Activated T-helper 1 cell treated with anti-CD3 and anti-CD28 coated beads, Interleukin-12 subunit alpha, Interleukin-12 subunit beta, Interleukin-2, Interleukin-4 antibody, amounts not matched to agents 30 ng/mL and 10 ng/mL and 1 ng/mL, durations not matched to agents 14 hours and 24 hours and 36 hours (primary cell): ENCODE results near the gene CHSY1. TPM values are rescaled to one million over a fixed set of nuclear protein-coding genes. Genes with fewer than 3 reads are reported as not detected.
A peak's percentile ranks its signal among the peaks of the same experiment; 100 is the strongest.
"Not testable (repeated sequence)": the region's sequence is repeated elsewhere in the genome, so short reads cannot be mapped to it uniquely, and the experiment has no call there.

Experiments
- DNase-seq: peaks from one replicate; pipeline ENCODE4 v3.0.0; 2021; ENCODE audit warnings: low spot score
- H3K27ac Mint-ChIP-seq: one replicate; pipeline ENCODE4 v1.8.0; 2021; ENCODE audit warnings: mild to moderate bottlenecking, mixed read lengths
- H3K27me3 Mint-ChIP-seq: one replicate; pipeline ENCODE4 v1.8.0; 2022; ENCODE audit warnings: mild to moderate bottlenecking, moderate library complexity, mixed read lengths; ENCODE audit not compliant: insufficient read depth
- H3K36me3 Mint-ChIP-seq: one replicate; pipeline ENCODE4 v1.8.0; 2021; ENCODE audit warnings: low read depth, mixed read lengths
- H3K4me1 Mint-ChIP-seq: one replicate; pipeline ENCODE4 v1.8.0; 2021; ENCODE audit warnings: low read depth, mixed read lengths
- H3K4me3 Mint-ChIP-seq: one replicate; pipeline ENCODE4 v1.8.0; 2021; ENCODE audit warnings: mild to moderate bottlenecking, moderate library complexity, mixed read lengths
- H3K9me3 Mint-ChIP-seq: one replicate; pipeline ENCODE4 v1.8.0; 2021; ENCODE audit warnings: mixed read lengths
- intact Hi-C: fragments of 100-400 bp; cut with micrococcal nuclease; formaldehyde crosslinking; loops from one replicate; pipeline ENCODE4 v1.15.1; 2024
- total RNA-seq: library from RNA; stranded (reverse); gene quantifications from 2 replicates; pipeline ENCODE4 v1.2.3, GENCODE V29; 2022

The CHSY1 gene
- total RNA-seq, 1 donor from 2014 or later, result 76.3 TPM

DNA sequence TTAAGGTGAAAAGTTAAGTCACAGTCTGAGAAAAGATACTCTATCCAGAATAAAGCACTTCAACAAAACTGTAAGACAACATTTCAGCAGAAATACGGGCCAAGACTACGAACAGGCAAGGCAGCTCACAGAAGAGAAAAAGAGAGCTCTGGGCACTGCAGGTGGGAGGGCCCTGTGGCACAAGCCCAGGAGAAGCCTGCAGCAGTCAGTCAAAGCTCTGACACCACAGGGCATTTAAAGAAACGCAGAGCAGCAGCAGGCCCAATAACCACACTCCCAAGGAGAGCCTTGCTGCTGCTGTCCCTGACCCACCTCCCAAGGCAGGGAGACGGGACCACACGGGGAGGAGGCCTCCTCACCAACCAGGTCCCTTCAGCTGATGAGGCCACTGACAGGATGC, 19.2 kb downstream of the CHSY1 start:
- peaks cover 83% of the 10 kb centered on the region for H3K36me3 Mint-ChIP-seq
- H3K27me3 Mint-ChIP-seq, result no peaks in the 10 kb centered on the region
- H3K27ac Mint-ChIP-seq, result peak overlapping the region; percentile 8
- peaks cover 77% of the 10 kb centered on the region for H3K4me1 Mint-ChIP-seq
- intact Hi-C loops, result no loop called here
- no peak overlapping the region for H3K4me3 Mint-ChIP-seq
- H3K9me3 Mint-ChIP-seq, result peaks cover 16% of the 10 kb centered on the region
- no peak for DNase-seq

DNA sequence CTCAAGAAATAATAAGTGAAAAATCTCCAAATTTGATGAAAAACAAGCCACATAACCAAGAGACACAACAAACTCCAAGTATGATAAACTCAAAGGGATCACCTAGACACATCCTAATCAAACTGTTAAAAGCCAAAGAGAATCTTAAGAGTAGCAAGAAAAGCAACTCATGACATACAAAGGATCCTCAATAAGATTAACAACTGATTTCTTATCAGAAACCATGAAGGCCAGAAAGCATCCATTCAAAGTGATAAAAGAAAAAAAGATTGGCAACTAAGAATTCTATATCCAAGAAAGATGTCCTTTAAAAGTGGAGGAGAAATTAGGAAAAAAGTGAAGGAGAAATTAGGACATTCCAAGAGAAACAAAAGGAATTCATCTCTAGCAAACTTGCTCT, 23.5 kb downstream of the CHSY1 start:
- Mint-ChIP-seq H3K27ac (peak overlapping the region; percentile 70), H3K4me3 (peak overlapping the region; percentile 6), H3K36me3 (peaks cover 82% of the 10 kb centered on the region), H3K9me3 (peaks cover 20% of the 10 kb centered on the region), H3K27me3 (no peaks in the 10 kb centered on the region), H3K4me1 (peaks cover 82% of the 10 kb centered on the region)
- DNase-seq, result no peak
- intact Hi-C loops, result no loop called here

- H3K9me3 Mint-ChIP-seq, result peaks cover 20% of the 10 kb centered on the region
- no peaks in the 10 kb centered on the region for H3K27me3 Mint-ChIP-seq
- H3K36me3 Mint-ChIP-seq, result peaks cover 67% of the 10 kb centered on the region
- H3K4me3 Mint-ChIP-seq, result no peak overlapping the region
- intact Hi-C loops, result no loop called here
- peak overlapping the region; percentile 1 for H3K27ac Mint-ChIP-seq
- H3K4me1 Mint-ChIP-seq, result peaks cover 78% of the 10 kb centered on the region
- DNase-seq, result no peak
These were observed 26.2 kb downstream of the CHSY1 start for GRCh38 chr15:101225658-101226057.

- no peak overlapping the region for H3K4me3 Mint-ChIP-seq
- DNase-seq, result no peak
- intact Hi-C loops, result no loop called here
- H3K9me3 Mint-ChIP-seq, result no peaks in the 10 kb centered on the region
- no peaks in the 10 kb centered on the region for H3K27me3 Mint-ChIP-seq
- peaks cover 77% of the 10 kb centered on the region for H3K4me1 Mint-ChIP-seq
- H3K36me3 Mint-ChIP-seq, result peaks cover 56% of the 10 kb centered on the region
- peak overlapping the region; percentile 20 for H3K27ac Mint-ChIP-seq
These were observed 29.9 kb downstream of the CHSY1 start for GRCh38 chr15:101221902-101222301.

DNA sequence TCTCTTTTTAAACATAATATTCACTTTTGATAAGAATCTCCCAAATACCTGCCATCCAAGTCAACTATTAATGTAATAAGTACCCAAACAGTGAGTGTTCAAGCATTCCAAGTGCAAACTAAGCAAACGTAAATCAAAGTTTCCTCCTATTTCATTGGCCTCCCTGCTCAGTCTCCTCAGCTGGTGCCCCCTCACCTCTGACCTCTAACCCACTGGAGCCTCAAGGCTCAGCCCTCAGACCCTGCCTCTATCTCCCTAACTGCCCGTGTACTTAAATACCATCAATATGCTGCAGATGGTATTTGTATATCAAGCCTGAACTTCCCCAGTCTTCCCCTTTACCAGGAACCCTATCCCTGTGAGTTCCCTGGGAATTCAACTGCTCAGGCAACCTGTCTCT, 31.8 kb downstream of the CHSY1 start:
- DNase-seq, result no peak
- H3K4me3 Mint-ChIP-seq, result no peak overlapping the region
- no peaks in the 10 kb centered on the region for H3K27me3 Mint-ChIP-seq
- no peaks in the 10 kb centered on the region for H3K9me3 Mint-ChIP-seq
- intact Hi-C loops, result no loop called here
- peaks cover 51% of the 10 kb centered on the region for H3K36me3 Mint-ChIP-seq
- peaks cover 73% of the 10 kb centered on the region for H3K4me1 Mint-ChIP-seq
- no peak overlapping the region for H3K27ac Mint-ChIP-seq

GRCh38 chr15:101219441-101219840, 32.4 kb downstream of the CHSY1 start:
- Mint-ChIP-seq H3K4me1 (peaks cover 71% of the 10 kb centered on the region), H3K27ac (no peak overlapping the region), H3K9me3 (no peaks in the 10 kb centered on the region), H3K27me3 (no peaks in the 10 kb centered on the region), H3K36me3 (peaks cover 48% of the 10 kb centered on the region), H3K4me3 (no peak overlapping the region)
- DNase-seq, result no peak
- intact Hi-C loops, result no loop called here

DNA sequence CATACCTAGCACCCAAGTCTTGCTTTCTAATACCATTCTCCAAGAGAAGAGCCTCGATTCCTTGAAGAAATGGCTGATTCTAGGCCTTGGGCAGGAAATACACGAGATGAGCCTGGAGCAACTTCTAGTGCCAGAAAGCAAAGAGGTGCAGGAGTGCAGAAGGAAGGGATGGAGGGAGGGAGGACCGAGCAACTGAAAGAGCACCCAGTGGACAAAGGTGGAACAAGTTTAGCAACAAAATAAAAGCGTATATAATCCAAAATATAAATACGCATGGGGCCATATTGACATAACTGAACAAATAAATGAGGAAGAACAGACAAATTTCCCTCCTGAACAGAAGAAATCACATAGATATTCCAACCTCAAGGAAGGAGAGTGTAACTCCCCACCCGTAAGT, 34.4 kb downstream of the CHSY1 start:
- intact Hi-C loops, result no loop called here
- peaks cover 42% of the 10 kb centered on the region for H3K36me3 Mint-ChIP-seq
- DNase-seq, result no peak
- H3K4me1 Mint-ChIP-seq, result peaks cover 77% of the 10 kb centered on the region
- H3K27ac Mint-ChIP-seq, result no peak overlapping the region
- no peaks in the 10 kb centered on the region for H3K27me3 Mint-ChIP-seq
- no peak overlapping the region for H3K4me3 Mint-ChIP-seq
- H3K9me3 Mint-ChIP-seq, result no peaks in the 10 kb centered on the region

GRCh38 chr15:101216100-101216499, 35.7 kb downstream of the CHSY1 start:
- DNase-seq, result no peak
- no peaks in the 10 kb centered on the region for H3K27me3 Mint-ChIP-seq
- peaks cover 47% of the 10 kb centered on the region for H3K36me3 Mint-ChIP-seq
- peaks cover 81% of the 10 kb centered on the region for H3K4me1 Mint-ChIP-seq
- H3K9me3 Mint-ChIP-seq, result no peaks in the 10 kb centered on the region
- intact Hi-C loops, result no loop called here
- H3K27ac Mint-ChIP-seq, result no peak overlapping the region
- H3K4me3 Mint-ChIP-seq, result no peak overlapping the region

GRCh38 chr15:101215681-101216080, 36.2 kb downstream of the CHSY1 start:
- no peak for DNase-seq
- Mint-ChIP-seq H3K4me1 (peaks cover 80% of the 10 kb centered on the region), H3K27ac (peak overlapping the region; percentile 46), H3K9me3 (no peaks in the 10 kb centered on the region), H3K4me3 (no peak overlapping the region), H3K36me3 (peaks cover 45% of the 10 kb centered on the region), H3K27me3 (no peaks in the 10 kb centered on the region)
- intact Hi-C loops, result no loop called here

GRCh38 chr15:101214435-101215097, 37.3 kb downstream of the CHSY1 start:
- H3K27ac Mint-ChIP-seq, intact Hi-C loops, H3K4me3 Mint-ChIP-seq, H3K9me3 Mint-ChIP-seq, H3K27me3 Mint-ChIP-seq, DNase-seq: not testable (repeated sequence)
- H3K4me1 Mint-ChIP-seq, result peaks cover 80% of the 10 kb centered on the region
- peaks cover 42% of the 10 kb centered on the region for H3K36me3 Mint-ChIP-seq

DNA sequence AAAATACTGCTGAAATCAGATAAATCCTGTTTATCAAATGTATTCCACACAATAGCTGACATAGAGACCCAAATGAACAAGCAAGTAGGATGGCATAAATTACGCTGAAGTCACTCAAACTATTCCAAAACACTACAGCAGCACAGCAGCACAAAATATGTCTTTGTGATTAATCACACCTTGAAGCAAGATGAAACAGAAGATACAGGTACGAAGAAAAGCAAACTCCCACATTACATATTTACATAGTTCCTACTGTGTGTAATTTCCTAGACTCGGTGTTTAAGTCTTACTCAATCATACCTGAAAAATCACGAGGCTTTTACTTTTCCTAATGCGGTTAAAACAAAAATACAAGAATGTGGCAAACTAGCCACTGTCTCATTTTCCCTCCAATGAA, 38.3 kb downstream of the CHSY1 start:
- DNase-seq, result no peak
- peaks cover 84% of the 10 kb centered on the region for H3K4me1 Mint-ChIP-seq
- H3K27me3 Mint-ChIP-seq, result no peaks in the 10 kb centered on the region
- H3K36me3 Mint-ChIP-seq, result peaks cover 49% of the 10 kb centered on the region
- H3K27ac Mint-ChIP-seq, result peak overlapping the region; percentile 59
- intact Hi-C loops, result no loop called here
- H3K4me3 Mint-ChIP-seq, result no peak overlapping the region
- no peaks in the 10 kb centered on the region for H3K9me3 Mint-ChIP-seq

DNA sequence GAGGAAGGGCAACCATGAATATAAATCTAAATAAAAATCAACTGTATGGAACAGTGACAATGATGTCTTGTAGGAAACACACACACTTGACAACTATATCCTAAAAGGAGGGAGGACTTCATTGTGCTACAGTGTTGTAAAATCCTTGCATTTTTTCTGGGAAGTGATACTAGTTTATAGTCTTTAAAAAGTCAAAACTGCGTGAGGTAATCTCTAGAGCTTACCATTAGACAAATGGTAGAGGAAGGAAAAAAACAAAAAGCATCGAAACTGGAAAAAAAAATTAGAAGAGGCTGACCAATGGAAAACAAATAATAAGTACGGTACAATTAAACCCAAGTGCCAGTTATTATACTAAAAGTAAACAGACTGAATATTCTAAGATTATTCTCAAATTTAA, 38.7 kb downstream of the CHSY1 start:
- Mint-ChIP-seq H3K36me3 (peaks cover 49% of the 10 kb centered on the region), H3K4me3 (no peak overlapping the region), H3K4me1 (peaks cover 87% of the 10 kb centered on the region), H3K27ac (no peak overlapping the region), H3K9me3 (no peaks in the 10 kb centered on the region), H3K27me3 (no peaks in the 10 kb centered on the region)
- no peak for DNase-seq
- intact Hi-C loops, result no loop called here

DNA sequence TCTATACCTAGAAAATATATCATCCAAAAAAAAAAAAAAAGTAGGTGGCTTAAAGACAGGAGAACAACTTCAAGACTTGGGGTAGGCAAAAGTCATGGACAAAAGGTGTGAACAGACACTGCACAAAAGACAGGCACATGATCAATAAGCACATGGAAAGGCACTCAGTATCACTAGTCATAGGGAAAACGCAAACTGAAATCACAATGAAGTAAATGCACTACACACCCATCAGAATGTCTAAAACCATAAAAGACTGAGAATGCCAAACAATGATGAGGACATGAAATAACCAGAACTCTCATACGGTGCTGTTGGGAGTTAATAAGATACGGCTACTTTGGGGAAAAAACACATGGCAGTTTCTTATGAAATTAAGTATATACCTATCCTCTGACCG, 40.0 kb downstream of the CHSY1 start:
- DNase-seq, result no peak
- peaks cover 47% of the 10 kb centered on the region for H3K36me3 Mint-ChIP-seq
- peaks cover 4% of the 10 kb centered on the region for H3K9me3 Mint-ChIP-seq
- intact Hi-C loops, result no loop called here
- H3K4me1 Mint-ChIP-seq, result peaks cover 88% of the 10 kb centered on the region
- H3K4me3 Mint-ChIP-seq, result no peak overlapping the region
- no peaks in the 10 kb centered on the region for H3K27me3 Mint-ChIP-seq
- H3K27ac Mint-ChIP-seq, result peak overlapping the region; percentile 50

DNA sequence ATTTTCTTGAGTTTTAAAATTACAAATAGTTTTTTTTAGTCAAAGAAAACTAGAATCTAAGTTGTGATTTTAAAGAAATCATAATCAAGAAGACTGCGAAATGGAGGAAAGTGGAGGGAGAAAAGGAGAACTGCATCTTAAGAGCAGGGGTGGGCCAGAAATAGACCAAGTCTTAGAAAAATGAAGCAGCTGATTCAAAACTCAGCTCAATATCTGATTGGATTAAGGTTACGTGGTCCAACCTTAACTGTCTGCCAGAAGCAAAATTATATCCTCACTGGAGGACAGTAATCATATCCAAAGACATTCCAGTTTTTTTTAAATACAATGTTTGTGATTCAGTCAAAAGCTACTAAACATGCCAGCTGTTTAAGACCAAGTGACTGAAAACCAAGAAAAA, 41.4 kb downstream of the CHSY1 start:
- Mint-ChIP-seq H3K36me3 (peaks cover 47% of the 10 kb centered on the region), H3K4me1 (peaks cover 90% of the 10 kb centered on the region), H3K9me3 (peaks cover 4% of the 10 kb centered on the region), H3K4me3 (no peak overlapping the region), H3K27ac (peak overlapping the region; percentile 54), H3K27me3 (no peaks in the 10 kb centered on the region)
- intact Hi-C loops, result loop anchor here (1.0 kb wide), 1 partner anchor 29 kb away; no protein-coding TSS in a partner anchor
- no peak for DNase-seq
